Activated CD8-positive, alpha-beta memory T cell treated with anti-CD3 and anti-CD28 coated beads for 1 hour (primary cell): ENCODE measurements around the gene ARMC9.
"Not testable (repeated sequence)": the region's sequence is repeated elsewhere in the genome, so short reads cannot be mapped to it uniquely, and the experiment has no call there.

Experiments
- DNase-seq, 2 donors: peaks; one replicate each; pipeline ENCODE4 v3.0.0-alpha.2; 2020; ENCODE audit warnings: low read depth in 1 of 2; ENCODE audit errors: extremely low read depth in 1 of 2

Gene ARMC9

DNA sequence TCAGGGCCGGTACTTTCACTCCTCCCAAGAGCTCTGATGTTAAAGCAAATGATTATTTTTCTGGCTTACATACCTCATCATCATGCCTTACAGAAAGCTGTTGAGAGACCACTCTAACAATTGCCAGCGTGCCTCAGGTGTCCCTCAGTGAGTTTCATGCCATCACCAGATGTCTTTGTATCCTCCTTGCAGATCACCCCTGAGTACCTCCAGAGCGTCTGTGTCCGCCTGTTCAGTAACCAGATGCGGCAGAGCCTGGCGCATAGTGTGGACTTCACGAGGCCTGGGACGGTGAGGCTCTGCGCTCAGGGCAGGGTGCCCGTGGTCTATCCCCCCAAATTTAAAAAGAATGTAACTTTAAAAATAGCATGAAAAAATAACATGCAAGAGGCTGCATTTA is 41.3 kb downstream of the ARMC9 start:
- DNase-seq: no peak

DNA sequence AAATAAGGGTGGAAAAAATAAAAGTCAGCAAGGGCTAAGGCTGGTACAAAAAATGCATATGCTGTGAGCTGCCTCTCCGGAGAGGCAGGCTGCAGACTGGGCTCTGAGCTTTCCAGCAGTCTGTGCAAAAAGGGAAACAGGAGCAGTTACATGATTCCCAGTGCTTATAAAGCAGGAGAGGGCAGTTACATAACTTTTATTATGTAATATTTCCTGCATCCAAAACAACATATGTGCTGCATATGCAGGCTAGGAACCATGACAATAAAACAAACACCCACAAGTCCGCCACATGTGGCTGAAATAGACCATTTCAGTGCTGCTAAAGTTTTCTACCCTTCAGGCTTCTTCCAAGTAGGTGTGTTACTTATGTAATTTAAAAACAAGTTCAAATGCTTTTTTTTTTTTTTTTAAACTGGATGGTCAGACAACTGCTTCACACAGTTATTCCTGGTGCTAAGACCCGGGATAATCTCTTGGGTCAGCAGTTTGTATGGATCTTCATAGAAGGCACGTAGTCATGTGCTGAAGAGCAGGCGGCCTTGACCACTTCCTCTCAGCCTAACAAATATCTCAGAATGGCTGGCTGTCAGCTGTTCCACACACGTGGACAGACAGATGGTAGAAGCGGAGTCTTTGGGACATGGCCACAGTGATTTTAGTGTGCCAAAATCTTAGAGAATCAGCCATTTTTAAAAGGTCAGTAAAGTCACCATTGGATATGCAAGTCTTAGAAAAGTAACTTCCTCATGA is 43.5 kb downstream of the ARMC9 start:
- no peak for DNase-seq

DNA sequence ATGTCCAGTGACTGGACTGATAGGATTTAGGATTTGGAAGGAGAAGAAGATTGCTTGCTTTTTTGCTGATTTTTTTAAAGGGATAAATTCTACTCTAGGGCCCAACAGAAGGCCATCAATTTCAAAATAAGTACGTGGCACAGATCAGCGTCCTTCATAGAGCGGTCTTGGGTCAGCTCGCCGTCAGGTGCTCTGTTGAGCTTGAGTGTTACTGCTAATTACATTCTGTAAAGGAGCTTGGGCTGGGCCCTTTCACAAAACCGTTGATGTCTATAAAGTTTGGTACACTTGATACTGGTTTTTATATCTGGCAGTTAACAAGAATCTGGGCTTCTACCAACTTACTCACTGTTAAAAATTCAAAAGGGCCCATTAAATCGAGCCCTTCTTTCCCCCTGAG is 45.4 kb downstream of the ARMC9 start:
- no peak for DNase-seq

DNA sequence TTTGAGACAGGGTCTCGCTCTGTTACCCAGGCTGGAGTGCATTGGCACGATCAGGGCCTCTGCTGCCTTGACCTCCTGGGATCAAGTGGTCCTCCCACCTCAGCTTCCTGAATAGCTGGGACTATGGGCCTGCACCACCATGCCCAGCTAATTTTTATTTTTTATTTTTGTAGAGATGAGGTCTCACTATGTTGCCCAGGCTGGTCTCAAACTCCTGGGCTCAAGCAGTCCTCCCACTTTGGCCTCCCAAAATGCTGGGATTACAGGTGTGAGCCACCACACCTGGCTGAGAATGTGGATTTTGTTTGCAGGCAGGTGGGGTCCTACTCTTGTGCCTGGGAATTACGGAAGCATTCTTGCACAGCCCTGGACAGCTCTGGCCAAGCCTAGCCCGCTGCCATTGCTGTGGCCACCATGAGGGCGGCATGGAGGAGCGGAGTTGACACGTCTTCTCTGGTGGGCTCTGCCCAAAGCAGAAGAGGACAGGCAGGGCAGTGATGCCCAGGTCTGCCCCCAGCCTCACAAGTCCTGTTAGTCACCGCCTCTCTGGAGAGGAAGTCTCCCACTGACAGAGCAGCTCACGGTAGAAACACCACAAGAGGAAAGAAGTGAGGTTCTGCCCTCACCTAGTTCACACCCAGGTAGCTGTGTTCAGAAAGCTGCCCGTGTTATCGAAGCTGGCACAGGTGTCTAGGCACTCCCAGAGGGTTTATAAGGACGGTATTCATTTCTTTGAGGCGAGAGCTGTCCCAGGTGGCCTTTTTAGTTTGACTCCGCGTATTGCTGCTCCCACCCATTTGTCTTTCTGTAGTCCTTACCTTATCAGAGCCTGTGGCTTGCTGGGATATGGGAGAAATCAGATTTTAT is 46.2 kb downstream of the ARMC9 start:
- DNase-seq: no peak

DNA sequence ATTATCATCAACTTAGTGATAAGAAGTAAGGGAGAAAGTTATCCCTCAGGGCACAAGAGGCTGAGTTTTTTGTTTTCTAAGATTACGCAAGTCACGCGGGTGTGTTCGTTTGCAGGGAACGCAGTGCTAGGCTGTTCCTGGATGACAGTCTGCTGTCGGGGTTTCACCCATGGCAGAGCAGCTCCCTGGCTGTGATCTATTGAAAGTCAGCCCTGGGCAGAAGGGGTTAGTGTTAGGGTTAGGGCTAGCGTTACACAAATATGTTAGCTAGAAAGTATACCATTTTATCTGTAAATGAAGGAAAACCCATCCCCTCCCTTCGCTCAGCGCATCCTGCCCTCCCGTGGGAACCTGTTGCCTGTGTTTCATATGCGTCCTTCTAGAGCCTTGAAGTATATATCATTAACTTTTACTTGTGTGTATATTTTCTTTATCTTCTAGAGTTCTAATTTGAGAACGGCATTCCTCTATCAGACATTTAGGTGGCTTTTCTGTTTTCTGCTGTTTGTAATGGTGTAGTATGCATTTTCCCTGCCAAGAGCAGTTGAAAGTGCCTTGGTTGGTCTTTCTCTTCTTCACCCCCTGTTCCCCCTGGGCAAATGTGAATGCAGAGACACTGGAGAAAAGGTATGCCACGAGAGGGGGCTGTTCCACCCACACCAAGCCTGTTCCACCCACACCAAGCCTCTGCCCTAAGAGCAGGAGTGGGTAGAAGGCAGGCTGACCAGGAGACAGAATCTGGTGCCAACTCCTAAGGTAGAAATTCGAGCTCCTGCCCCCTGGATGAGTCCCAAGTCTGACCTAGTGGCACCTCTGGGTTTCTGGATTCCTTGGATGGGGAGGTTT is 47.0 kb downstream of the ARMC9 start:
- DNase-seq: no peak

DNA sequence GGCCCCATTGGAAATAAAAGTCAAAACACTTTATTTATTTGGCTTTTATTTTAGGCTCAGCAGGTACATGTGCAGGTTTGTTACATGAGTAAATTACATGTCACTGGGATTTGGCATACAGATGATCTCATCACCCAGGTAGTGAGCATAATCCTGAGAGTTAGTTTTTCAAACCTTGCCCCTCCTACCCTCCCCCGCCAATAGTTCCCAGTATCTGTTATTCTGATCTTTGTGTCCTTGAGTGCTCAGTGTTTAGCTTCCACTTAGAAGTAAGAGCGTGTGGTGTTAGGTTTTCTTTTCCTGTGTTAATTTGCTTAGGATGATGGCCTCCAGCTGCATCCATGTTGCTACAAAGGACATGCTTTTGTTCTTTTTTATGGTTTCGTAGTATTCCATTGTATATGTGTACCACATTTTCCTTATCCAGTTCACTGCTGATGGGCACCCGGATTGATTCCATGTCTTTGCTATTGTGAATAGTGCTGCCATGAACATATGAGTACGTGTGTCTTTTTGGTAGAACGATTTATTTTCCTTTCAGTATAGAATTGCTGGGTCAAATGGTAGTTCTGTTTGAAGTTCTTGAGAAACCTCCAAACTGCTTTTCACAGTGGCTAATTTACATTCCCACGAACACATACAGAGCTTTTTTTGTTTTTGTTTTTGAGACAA is 47.9 kb downstream of the ARMC9 start:
- DNase-seq: no peak

DNA sequence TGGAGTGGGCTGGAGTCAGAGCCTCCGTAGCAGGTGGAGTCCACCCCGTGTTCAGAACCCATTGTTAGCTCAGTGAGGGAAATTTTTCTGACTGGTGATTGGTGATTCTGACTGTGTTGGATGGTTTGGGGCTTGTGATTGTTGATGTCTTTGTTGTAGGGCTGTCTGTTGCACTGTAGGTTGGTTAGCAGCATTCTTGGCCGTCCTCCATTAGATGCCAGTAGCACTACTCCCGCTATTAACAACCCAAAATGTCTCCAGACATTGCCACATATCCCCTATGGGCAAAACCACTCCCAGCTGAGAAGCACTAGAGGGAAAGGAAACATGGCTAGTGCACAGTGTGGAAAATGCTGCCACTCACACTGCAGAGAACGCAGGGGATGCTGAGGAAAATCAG is 51.7 kb downstream of the ARMC9 start:
- no peak for DNase-seq

DNA sequence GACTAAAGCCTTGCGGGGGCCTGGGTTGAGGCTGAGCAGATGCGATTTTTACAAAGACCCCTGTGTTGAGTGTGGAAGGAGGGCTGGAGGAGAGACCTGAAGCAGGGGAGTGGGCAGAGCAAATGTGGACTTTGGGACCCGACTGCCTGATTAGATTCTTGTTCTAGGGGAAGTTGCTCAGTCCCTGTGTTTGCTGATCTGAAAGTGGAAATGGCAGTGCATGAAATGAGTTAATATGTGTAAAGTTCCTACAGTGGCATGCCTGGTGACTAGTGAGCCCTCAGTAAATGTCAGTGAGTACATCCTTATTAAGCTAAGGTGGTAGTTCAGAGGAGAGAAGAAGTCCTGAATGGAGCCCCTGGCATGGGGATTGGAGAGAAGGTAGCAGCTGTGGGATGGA is 52.3 kb downstream of the ARMC9 start:
- no peak for DNase-seq

DNA sequence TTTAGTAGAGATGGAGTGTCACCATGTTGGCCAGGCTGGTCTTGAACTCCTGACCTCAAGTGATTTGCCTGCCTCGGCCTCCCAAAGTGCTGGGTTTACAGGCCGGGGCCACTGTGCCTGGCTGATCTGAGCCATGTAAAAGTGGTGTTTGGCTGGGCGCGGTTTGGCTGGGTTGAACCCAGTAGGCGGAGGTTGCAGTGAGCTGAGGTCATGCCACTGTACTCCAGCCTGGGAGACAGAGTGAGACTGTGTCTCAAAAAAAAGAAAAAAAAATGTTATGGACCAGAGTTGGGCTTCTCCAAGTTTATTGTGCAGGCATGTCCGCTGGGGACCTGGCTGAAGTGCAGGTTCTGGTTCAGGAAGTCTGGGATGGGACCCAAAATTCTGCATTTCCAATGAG is 54.9 kb downstream of the ARMC9 start:
- DNase-seq: not testable (repeated sequence)

DNA sequence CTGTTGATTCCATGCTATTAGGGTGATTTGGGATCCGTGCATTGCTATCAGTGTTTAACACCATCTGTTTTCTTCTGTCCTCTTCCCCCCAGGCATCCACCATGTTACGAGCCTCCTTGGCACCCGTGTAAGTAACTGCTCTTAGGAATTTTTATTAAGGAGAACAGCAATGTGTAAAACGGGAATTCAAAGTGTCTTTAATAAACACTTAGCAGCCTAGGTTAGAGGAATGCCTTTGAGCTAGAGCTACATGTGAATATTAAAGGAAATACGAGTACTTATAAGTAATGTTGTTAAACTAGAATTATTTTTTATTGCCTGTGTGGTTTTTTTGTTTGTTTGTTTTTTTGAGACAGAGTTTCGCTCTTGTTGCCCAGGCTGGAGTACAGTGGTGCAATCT is 58.1 kb downstream of the ARMC9 start:
- DNase-seq: no peak

DNA sequence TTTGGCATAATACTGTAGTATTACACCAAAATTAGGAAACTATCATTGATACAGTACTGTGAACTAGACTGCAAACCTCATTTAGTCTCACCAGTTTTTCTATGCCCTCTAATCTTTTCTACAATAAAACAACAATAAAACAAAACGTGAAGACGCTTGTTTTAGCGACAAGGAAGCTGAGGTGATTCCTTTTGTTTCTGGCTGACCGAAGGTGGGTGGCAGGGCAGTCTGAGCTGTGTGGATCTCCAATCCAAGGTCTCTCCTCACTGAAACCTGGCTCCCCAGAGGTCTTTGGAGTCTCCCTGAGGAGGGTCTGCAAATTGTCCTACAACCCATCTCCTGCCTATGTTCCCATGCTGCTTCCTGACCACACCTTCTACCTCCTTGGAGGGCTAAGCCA is 59.3 kb downstream of the ARMC9 start:
- DNase-seq: no peak

DNA sequence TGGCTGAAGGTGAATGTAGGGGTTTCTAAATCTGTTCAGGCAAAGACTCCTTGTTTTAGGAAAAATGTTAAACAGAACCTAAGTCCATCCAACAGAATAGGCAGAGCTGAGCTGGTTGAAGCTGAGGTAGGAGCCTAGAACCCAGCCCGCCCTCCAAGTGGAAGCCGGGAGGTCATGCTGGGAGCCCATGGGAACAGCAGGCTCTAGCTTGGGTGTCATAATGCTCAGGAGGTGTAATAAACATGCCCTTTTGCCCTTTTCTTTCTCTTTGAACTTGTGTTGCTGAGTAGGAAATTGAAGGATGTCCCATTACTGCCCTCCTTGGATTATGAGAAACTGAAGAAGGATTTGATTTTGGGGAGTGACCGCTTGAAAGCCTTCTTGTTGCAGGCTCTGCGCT is 60.3 kb downstream of the ARMC9 start:
- DNase-seq: no peak

DNA sequence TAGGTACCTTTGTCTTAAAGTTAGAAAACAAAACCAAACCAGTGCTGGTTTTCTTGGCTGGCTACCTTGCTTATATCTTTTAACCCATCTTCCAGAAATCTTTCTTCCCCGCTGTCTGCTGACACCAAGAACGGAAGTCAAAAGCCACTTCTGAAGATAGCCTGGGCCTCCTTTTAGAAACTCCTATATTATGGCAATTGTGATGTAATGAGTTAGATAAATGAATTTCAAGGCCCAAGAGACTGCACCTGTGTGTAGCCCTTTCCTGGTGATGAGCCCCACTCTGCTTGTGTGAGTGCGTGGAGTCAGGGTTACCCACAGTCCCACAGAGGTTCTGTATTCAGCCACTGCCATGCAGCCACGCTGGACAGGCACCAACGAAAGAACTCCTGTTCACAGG is 60.7 kb downstream of the ARMC9 start:
- no peak for DNase-seq

DNA sequence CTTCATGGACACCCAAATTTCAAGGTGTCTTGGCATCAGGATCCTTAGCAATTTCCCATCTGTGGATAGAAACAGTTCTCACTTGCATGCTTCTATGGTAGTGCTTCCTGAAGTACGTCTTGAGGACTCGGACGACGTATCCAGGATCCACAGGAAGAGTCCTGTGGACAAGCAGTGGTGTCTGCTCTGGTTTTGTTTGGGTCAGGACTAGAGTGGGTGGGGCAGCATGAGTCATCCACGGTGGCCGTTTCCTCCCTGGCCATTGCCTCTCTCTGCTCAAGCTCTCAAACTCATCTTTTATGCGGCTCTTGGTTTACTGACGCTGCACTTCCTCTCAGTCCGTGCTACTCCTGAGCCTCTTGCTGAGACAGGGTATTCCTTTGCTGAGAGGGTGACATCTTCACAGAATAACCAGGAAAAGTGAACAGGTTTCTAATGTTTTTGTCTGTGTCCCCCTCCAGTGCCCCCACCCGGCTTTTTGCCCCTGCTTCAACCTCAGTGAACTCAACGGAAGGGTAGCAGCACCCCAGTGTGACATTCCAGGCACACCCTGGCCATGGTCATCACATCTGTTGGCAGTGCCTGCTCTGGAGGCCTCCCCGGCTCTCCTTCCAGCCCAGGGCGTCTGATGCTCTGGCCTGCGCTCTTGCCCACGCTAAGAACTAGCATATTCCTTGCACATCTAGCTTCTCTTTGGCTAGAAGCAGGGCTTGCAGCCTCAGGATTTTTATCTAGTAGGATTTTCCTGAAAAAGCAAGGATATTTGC is 62.2 kb downstream of the ARMC9 start:
- no peak for DNase-seq

DNA sequence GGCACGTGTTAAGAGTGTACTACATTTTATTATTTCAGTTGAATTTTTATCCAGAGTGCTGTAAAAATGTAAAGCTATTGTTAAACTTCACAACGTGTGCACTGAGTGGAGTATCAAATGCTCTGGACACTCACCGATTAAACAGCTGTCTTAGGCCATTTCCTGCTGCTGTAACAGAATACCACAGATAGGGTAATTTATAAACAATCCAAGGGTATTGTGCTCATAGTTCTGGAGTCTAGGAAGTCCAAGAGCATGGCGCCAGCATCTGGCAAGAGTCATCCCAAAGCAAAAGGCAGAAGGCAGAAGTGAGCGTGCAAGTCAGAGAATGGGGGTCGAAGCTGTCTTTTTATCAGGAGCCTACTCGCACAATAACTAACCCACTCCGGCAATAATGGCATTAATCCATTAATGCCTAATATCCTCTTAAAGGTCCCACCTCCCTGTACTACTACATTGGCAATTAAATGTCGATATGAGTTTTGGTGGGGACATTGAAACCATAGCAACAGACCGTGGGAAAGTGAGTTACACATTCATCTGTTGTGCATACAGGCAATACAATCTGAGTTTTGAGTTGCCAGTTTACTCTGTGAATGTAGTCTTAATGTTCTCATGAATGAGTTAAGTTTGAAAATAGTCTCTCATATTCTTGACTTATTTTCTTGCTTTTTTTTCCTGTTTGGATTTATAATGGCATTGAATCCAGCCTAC is 64.8 kb downstream of the ARMC9 start:
- no peak for DNase-seq

DNA sequence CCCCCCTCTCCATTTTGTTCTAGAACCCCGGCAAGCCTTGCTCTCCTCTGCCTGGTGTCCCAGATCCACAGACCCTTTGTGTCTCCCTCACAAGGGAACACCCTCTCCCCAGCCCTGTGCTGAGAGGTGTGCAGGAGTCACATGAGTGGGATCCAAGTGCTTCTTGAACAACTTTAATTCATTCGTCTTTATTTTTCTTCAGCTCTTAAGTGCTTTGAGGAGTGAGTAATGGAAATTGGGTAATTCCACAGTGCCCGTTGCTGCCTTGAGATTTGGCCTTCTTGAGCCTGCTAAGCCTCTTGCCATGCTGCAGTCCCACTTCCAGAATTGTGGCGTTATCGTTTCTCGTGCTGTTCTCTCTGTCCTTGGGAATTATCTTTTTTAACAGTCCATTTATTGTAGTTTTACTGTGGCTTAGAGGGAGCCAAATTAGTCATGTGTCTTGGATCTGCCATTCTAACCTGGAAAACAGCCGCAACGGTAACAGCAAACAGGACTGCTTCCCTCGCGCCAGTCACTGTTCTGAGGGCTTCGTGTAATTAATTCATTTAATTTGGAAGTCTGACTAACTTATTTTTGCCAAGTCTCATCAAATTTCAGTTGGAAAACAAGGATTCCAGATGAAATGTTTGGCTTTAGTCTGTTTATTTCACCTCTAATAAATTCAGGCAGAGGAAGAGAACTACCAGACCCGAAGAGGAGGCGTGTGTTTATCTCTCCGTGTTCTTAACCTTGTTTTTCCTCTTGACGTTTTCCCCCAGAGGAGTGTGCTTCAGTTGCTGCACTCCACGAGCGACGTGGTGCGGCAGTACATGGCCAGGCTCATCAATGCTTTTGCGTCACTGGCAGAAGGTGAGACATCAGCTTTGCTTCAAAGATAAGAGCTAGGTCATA is 72.0 kb downstream of the ARMC9 start:
- DNase-seq: no peak

DNA sequence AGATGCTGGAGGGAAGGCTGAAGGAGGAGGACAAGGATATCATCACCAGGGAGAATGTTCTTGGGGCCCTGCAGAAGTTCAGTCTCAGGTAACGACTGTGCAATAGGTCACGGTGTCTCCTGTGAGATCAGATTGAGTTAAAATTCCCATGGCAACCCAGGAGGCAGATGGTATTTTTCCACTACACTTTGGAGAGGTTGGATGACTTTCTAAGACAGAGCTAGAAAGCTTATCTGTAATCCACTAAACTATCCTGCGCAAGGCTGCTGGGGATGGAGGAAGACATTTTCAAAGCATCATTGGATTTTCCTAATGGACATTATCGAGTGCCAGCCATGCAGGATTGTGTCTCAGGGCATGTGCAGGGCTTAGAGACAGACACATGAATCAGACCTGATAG is 74.6 kb downstream of the ARMC9 start:
- DNase-seq: no peak

DNA sequence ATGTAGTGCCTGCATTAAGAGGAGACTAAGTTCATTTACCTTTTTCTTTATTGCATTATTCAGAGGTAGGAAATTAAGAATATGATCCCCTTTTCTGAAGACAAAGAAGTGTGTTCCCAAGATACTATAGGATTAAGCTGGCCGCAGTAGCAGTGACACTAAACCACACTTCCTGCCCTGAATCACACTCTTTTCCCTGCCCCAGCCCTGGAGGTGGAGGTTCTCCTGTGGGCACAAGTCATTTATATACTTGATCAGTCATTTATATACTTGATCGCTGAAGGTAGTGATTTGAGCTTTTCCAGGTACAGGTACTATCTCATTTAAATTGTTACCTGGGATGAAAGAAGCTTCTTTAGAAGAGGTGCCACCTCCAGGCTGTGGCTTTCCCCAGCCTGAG is 78.6 kb downstream of the ARMC9 start:
- DNase-seq: no peak

DNA sequence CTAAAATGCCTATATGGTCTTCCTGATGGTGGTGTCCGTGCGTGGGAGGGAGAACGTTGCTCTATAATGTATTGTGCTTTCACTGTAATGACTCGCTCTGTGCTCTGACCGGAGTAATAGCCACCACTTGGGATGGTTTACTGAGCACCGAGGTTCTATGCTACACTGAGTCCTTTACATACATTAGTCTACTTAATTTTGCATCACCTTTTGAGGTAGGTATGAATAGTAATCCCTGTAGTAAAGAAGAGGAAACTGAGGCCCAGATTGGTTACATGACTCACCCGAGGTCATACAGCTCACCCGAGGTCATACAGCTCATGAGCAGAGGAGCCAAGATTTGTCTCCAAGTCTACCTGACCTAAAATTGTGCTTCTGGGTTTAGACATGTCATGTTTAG is 79.5 kb downstream of the ARMC9 start:
- no peak for DNase-seq
